IMR-90 (cell line): ENCODE measurements around the gene DNM2. TPM values are rescaled to one million over a fixed set of nuclear protein-coding genes. Genes with fewer than 3 reads are reported as not detected.

ENCODE experiments used
- polyA plus RNA-seq, 3 experiments: library from polyadenylated mRNA; depleted of rRNA; stranded (reverse); fragments of >200 nt; gene quantifications; 2 replicates each; pipeline ENCODE4 v1.2.3, GENCODE V29; 2012; ENCODE audit warnings: low replicate concordance in 1 of 3
- total RNA-seq: library from RNA; depleted of rRNA; stranded (reverse); fragments of >200 nt; gene quantifications from 2 replicates; pipeline ENCODE4 v1.2.3, GENCODE V29; 2012
- TF ChIP-seq, protein P1 (sequence below): fragments of 150-350 bp; IDR thresholded peaks from 2 replicates; pipeline ENCODE4 v1.6.1; 2016; ENCODE audit warnings: low read depth, mild to moderate bottlenecking, low read length, moderate library complexity, borderline replicate concordance

DNM2 gene
- total and polyA plus RNA-seq, 2 of the 4 experiments (the other 2 are of a cell fraction) = 55.6 to 74.2 TPM

DNA sequence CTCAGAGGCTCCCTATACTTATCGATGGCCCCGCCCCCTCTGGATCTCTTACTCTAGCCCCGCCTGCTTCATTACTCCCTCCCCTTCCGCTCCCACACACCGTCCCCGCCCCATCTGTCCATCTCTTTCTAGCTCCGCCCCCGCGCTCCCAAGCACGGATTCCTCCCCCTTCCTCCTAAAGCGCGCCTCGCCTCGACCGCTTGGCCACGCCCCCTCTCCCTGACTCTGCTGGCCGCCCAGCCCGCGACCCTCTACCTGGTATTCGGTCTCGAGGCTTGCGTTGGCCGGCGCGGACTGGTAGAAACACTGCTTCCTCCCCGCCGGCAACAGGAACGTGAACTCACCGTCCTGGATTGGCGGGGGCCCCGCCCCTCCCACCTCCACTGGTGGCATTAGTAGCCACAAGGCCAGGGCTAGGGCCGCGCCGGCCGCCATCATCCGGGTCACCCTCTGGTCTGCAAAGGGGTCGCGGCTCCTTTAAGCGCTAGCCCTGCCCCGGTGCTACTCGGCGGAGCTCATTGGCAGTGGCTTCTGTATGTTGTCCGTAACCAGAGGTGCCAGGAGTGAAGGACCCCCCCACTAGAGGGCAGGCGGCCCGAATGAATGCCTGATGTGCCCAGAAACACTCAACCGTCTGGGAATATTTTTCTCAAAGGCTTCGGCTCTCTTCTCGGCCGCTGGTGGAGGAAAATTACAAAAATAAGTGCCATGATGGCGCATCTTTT, 118.0 kb downstream of the DNM2 start, which contains the start of gene TMED1 (continued):
- TF ChIP-seq, protein P1, sequence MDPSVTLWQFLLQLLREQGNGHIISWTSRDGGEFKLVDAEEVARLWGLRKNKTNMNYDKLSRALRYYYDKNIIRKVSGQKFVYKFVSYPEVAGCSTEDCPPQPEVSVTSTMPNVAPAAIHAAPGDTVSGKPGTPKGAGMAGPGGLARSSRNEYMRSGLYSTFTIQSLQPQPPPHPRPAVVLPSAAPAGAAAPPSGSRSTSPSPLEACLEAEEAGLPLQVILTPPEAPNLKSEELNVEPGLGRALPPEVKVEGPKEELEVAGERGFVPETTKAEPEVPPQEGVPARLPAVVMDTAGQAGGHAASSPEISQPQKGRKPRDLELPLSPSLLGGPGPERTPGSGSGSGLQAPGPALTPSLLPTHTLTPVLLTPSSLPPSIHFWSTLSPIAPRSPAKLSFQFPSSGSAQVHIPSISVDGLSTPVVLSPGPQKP = no peak
